Measurements from ENCODE around the gene LGALS1.

LGALS1 gene

DNA sequence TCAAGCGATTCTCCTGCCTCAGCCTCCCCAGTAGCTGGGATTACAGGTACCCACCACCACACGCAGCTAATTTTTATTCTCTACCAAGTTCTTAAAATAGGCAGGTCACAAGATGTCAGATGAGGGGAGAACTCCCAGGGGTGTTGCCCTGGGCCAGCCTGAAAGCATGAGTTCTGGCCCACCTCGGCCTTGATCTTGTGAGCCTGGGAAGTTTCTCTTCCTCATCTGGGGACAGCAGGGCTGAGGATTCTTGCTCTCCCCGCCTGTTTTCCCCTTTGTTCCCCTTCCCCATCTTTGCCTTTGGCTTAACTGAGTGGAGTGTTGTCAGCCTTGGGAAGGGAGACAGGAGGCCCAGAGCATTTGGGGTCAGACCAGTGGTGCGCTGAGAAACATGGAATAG is 13.4 kb upstream of the LGALS1 start:
- H3K4me1 Mint-ChIP-seq (ENCODE audit: low read depth), result peaks cover 45% of the 10 kb centered on the region
- no peaks in the 10 kb centered on the region for H3K27me3 Mint-ChIP-seq
- peaks cover 34% of the 10 kb centered on the region for H3K36me3 Mint-ChIP-seq (ENCODE audit: low read depth)
- H3K27ac Mint-ChIP-seq, result peak overlapping the region; percentile 87
- intact Hi-C loops (cut with micrococcal nuclease), result no loop called here
- H3K9me3 Mint-ChIP-seq, result no peaks in the 10 kb centered on the region
- H3K4me3 Mint-ChIP-seq, result peak overlapping the region; percentile 48

DNA sequence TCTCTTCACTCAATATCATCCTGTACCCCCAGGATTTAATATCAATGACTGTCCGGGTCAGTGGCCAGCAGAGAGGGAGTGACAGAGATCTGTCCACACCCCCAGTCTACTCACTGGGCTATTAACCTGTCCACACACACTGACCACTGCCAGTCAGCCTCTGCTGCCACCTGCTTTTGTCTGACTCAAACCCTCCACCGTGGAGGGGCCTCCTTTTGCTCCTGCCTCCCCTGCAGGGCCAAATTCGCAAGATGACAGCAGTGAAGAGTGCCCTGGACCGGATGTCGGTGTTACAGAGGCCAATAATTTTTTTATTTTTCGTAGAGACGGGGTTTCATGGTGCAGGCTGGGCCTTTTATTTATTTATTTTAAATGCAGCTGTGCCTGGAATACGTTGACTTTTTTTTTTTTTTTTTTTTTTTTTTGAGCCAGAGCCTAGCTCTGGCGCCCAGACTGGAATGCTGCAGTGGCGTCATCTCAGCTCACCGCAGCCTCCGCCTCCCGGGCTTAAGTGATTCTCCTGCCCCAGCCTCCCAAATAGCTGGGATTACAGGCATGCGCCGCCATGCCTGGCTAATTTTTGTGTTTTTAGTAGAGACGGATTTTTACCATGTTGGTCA is 11.8 kb upstream of the LGALS1 start:
- intact Hi-C loops (cut with micrococcal nuclease), result no loop called here
- H3K27ac Mint-ChIP-seq, result peak overlapping the region; percentile 56
- no peaks in the 10 kb centered on the region for H3K27me3 Mint-ChIP-seq
- H3K4me1 Mint-ChIP-seq (ENCODE audit: low read depth), result peaks cover 37% of the 10 kb centered on the region
- H3K36me3 Mint-ChIP-seq (ENCODE audit: low read depth), result peaks cover 44% of the 10 kb centered on the region
- H3K4me3 Mint-ChIP-seq, result no peak overlapping the region
- H3K9me3 Mint-ChIP-seq, result no peaks in the 10 kb centered on the region

DNA sequence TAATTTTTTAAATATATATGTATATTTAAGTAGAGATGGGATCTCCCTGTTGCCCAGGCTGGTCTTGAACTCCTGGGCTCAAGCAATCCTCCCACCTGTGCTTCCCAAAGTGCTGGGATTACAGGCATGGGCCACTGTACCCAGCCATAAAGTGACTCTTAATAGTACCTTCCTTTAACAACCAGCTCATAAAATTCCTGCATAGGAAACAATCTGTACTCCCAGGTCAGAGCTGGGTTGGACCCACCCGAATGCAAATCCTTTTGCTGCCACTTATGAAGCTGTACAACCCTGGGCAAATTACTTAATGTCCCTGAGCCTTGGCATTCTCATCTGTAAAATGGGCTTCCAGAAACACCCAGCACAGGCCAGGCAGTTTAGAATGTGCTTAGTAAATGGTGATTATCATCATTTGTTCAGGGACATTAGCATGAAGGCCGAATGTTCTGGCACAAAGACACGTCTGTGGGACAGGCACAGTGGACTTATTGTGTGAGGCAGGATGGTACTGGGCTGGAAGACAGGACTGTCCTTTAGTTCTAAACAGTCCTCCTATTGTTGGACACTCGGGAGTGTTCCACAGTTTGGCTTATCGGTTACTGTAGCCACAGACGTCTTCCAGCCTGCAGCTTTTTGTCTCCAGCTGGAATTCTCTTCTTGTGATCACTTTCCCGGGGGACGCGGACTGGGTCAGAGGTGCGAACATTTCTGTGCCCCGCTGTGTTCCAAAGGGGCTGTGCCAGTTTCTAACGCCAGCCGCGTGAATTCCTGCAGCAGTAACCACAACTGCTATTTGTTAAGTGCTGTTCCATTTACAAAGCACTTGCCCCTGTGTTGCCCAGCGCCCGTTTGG is 11.0 kb upstream of the LGALS1 start:
- intact Hi-C loops (cut with micrococcal nuclease), result no loop called here
- H3K27me3 Mint-ChIP-seq, result no peaks in the 10 kb centered on the region
- H3K27ac Mint-ChIP-seq, result no peak overlapping the region
- peaks cover 32% of the 10 kb centered on the region for H3K4me1 Mint-ChIP-seq (ENCODE audit: low read depth)
- H3K9me3 Mint-ChIP-seq, result no peaks in the 10 kb centered on the region
- H3K36me3 Mint-ChIP-seq (ENCODE audit: low read depth), result peaks cover 44% of the 10 kb centered on the region
- H3K4me3 Mint-ChIP-seq, result no peak overlapping the region

DNA sequence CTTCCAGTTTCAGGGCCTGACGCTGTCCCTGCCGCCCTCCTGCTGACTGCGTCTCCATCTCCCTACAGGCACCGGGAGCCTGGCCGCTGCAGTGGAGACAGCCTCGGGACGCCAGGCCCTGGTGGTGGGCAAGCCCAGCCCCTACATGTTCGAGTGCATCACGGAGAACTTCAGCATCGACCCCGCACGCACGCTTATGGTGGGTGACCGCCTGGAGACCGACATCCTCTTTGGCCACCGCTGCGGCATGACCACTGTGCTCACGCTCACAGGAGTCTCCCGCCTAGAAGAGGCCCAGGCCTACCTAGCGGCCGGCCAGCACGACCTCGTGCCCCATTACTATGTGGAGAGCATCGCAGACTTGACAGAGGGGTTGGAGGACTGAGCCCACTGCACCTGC is 9.9 kb upstream of the LGALS1 start:
- H3K27me3 Mint-ChIP-seq, result no peaks in the 10 kb centered on the region
- intact Hi-C loops (cut with micrococcal nuclease), result no loop called here
- no peak overlapping the region for H3K4me3 Mint-ChIP-seq
- H3K9me3 Mint-ChIP-seq, result no peaks in the 10 kb centered on the region
- H3K27ac Mint-ChIP-seq, result no peak overlapping the region
- H3K36me3 Mint-ChIP-seq (ENCODE audit: low read depth), result peaks cover 44% of the 10 kb centered on the region
- peaks cover 21% of the 10 kb centered on the region for H3K4me1 Mint-ChIP-seq (ENCODE audit: low read depth)

GRCh38 chr22:37669586-37669985 is 5.8 kb upstream of the LGALS1 start:
- intact Hi-C loops (cut with micrococcal nuclease), result no loop called here
- H3K27me3 Mint-ChIP-seq, result no peaks in the 10 kb centered on the region
- H3K4me3 Mint-ChIP-seq, result no peak overlapping the region
- no peaks in the 10 kb centered on the region for H3K9me3 Mint-ChIP-seq
- H3K27ac Mint-ChIP-seq, result no peak overlapping the region
- peaks cover 39% of the 10 kb centered on the region for H3K4me1 Mint-ChIP-seq (ENCODE audit: low read depth)
- peaks cover 33% of the 10 kb centered on the region for H3K36me3 Mint-ChIP-seq (ENCODE audit: low read depth)

DNA sequence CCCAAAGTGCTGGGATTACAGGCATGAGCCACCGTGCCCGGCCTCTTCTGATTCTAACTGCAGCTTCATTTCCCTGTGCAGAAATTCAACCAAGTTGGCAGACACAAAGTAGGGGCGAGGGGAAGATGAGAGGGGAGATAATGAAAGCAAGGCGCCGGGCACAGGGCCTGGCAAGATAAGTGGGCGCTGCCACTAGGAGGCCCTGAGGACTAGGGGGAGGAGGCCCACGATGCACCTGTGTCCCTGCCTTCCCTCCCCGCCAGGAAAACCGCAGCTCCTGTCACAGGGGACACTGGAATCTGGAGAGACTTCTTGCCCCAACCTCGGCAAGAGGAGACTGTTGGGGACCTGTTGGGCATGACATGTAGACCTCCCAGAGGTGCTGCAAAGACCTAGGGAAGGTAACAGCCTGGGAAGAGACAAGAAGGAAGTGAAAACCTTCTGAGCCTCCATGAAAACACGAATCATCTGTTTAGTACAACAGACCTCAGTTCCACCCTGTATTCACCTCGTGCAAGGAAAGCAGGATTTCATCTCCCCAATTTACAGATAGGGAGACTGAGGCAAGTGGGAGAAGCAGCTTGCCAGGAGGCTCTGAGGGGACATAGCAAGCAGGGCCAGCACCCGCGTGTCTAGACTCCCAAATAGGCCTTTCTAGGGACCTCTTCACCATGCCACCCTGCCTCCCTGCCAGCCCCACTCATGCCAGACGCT is 3.1 kb upstream of the LGALS1 start:
- Mint-ChIP-seq H3K4me3 (no peak overlapping the region), H3K27me3 (no peaks in the 10 kb centered on the region), H3K4me1 (ENCODE audit: low read depth) (peaks cover 52% of the 10 kb centered on the region), H3K9me3 (no peaks in the 10 kb centered on the region), H3K27ac (peak overlapping the region; percentile 69), H3K36me3 (ENCODE audit: low read depth) (peaks cover 31% of the 10 kb centered on the region)
- intact Hi-C loops (cut with micrococcal nuclease), result no loop called here

GRCh38 chr22:37672920-37673455 is 2.4 kb upstream of the LGALS1 start:
- intact Hi-C loops (cut with micrococcal nuclease), result no loop called here
- peaks cover 31% of the 10 kb centered on the region for H3K36me3 Mint-ChIP-seq (ENCODE audit: low read depth)
- H3K4me3 Mint-ChIP-seq, result no peak overlapping the region
- no peaks in the 10 kb centered on the region for H3K27me3 Mint-ChIP-seq
- peaks cover 54% of the 10 kb centered on the region for H3K4me1 Mint-ChIP-seq (ENCODE audit: low read depth)
- peak overlapping the region; percentile 91 for H3K27ac Mint-ChIP-seq
- no peaks in the 10 kb centered on the region for H3K9me3 Mint-ChIP-seq

DNA sequence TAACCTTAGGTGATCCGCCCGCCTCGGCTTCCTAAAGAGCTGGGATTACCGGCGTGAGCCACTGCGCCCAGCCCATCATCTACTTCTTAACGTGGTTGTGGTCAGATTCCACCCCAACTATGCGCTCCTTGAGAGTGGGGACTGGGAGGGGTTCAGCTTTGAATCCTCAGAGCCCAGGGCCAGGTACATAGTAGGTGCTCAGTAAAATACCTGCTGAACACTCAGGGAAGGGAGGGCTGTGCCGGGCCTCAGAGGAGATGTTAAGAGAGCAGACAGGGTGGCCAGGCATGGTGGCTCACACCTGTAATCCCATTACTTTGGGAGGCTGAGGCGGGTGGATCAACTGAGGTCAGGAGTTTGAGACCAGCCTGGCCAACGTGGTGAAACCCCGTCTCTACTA is 1.2 kb upstream of the LGALS1 start:
- Mint-ChIP-seq H3K9me3 (no peaks in the 10 kb centered on the region), H3K4me3 (peak overlapping the region; percentile 24), H3K27me3 (no peaks in the 10 kb centered on the region), H3K4me1 (ENCODE audit: low read depth) (peaks cover 58% of the 10 kb centered on the region), H3K27ac (peak overlapping the region; percentile 91), H3K36me3 (ENCODE audit: low read depth) (peaks cover 43% of the 10 kb centered on the region)
- intact Hi-C loops (cut with micrococcal nuclease), result no loop called here

DNA sequence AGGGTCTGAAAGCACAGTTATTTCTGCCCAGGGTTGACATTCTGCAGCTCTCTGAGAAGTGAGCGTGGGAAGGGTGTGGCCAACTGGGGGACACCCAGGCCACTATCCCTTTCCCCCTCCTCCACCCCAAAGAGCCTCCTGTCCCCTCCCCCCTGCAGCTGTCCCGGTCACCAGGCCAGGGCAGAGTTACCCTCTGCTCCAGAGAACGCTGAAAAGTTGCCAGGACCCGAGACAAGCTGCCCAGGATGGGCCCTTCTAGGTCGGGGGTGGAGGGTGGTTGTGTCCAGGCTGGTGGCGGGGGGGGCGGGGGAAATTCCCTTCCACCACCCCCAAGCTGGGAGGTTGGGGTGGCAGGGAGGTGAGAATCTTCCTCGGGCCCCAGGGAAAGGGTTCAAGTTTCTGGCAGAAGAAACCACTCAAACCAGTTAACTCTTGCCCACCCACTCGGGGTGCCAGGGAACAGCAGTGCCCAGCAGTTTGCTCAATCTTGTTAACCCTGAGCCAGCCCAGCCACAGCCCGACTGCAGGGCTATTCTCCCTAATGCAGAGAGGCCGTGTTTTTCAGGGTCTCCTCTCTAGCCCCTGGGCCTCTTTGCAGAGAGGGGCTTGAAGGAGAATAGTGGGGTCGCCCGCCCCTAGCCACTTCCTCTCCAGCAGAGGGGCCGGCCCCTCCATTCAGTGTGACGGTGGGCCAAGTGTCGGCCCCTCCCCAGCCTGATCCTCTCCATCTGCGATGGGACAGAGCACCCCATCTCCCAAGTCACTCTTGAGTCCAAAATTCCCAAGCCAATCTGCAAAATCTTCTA is 697 bp downstream of the LGALS1 start:
- Mint-ChIP-seq H3K27ac (peak overlapping the region; percentile 91), H3K4me1 (ENCODE audit: low read depth) (peaks cover 66% of the 10 kb centered on the region), H3K36me3 (ENCODE audit: low read depth) (peaks cover 53% of the 10 kb centered on the region), H3K4me3 (peak overlapping the region; percentile 96), H3K9me3 (no peaks in the 10 kb centered on the region), H3K27me3 (no peaks in the 10 kb centered on the region)
- intact Hi-C loops (cut with micrococcal nuclease), result no loop called here

DNA sequence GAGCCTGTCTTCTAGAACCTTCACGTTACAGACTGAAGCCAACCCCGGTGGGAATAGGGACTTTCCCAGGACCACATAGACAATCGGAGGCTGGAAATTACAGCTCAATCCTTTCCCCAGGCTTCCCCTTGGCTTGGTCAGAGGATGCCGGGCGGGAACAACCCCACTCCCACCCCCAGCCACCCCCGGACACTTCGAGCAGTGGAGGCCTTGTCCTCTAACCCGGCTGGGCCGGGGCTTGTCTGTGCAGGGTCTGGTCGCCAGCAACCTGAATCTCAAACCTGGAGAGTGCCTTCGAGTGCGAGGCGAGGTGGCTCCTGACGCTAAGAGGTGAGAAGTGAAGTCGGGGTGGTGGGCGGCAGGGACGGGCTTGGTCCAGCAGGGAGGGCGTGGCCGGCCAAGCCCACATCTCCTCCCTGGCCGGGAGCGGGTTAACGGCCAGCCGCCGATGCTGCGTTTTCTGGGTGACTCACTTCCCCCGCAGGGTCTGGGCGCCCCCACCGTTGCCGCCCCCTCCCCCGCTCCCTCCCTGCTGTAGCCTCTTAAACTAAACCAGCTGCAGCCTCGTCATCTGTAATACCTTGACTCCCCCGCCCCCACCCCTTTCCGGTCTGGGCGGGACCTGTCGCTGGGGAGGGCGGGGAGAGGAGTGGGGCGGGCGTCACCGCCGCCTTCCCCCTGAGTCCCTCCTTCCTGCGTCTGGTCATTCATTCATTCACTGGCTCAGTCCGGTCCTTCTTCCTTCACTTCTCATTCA is 1.5 kb downstream of the LGALS1 start:
- H3K4me1 Mint-ChIP-seq (ENCODE audit: low read depth), result peaks cover 67% of the 10 kb centered on the region
- peak overlapping the region; percentile 96 for H3K4me3 Mint-ChIP-seq
- intact Hi-C loops (cut with micrococcal nuclease), result loop anchor here (1.0 kb wide), 1 partner anchor 19 kb away; the partner anchor contains the start of gene PDXP
- H3K27ac Mint-ChIP-seq, result peak overlapping the region; percentile 91
- H3K27me3 Mint-ChIP-seq, result no peaks in the 10 kb centered on the region
- H3K9me3 Mint-ChIP-seq, result no peaks in the 10 kb centered on the region
- peaks cover 53% of the 10 kb centered on the region for H3K36me3 Mint-ChIP-seq (ENCODE audit: low read depth)

GRCh38 chr22:37677493-37677974 is 2.1 kb downstream of the LGALS1 start:
- Mint-ChIP-seq H3K27me3 (no peaks in the 10 kb centered on the region), H3K4me1 (ENCODE audit: low read depth) (peaks cover 61% of the 10 kb centered on the region), H3K4me3 (peak overlapping the region; percentile 96), H3K9me3 (no peaks in the 10 kb centered on the region), H3K27ac (peak overlapping the region; percentile 91), H3K36me3 (ENCODE audit: low read depth) (peaks cover 53% of the 10 kb centered on the region)
- intact Hi-C loops (cut with micrococcal nuclease), result loop anchor here (1.0 kb wide), 1 partner anchor 19 kb away; the partner anchor contains the start of gene PDXP

DNA sequence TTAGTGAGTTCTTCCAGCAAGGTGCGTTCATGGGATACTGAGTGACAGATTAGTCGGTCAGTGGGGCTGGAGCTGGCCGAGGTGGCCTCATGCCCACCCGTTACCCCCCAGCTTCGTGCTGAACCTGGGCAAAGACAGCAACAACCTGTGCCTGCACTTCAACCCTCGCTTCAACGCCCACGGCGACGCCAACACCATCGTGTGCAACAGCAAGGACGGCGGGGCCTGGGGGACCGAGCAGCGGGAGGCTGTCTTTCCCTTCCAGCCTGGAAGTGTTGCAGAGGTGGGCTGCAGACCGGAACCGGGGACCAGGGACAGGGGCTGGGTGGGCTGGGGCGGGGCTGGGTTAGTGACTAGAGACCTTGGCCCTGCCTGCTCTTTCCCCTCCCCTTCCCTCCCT is 2.9 kb downstream of the LGALS1 start:
- Mint-ChIP-seq H3K9me3 (no peaks in the 10 kb centered on the region), H3K4me1 (ENCODE audit: low read depth) (peaks cover 53% of the 10 kb centered on the region), H3K27ac (no peak overlapping the region), H3K4me3 (no peak overlapping the region), H3K27me3 (no peaks in the 10 kb centered on the region), H3K36me3 (ENCODE audit: low read depth) (peaks cover 53% of the 10 kb centered on the region)
- intact Hi-C loops (cut with micrococcal nuclease), result no loop called here
